Bronchial epithelial cell (primary cell): ENCODE data around the gene NDC1. TPM values are rescaled to one million over a fixed set of nuclear protein-coding genes. Genes with fewer than 3 reads are reported as not detected.

Experiments used
- DNase-seq: peaks from one replicate; pipeline ENCODE4 v3.0.0-alpha.2; 2010; ENCODE audit warnings: low read depth
- FAIRE-seq: peaks from 2 replicates; lab custom pipeline; 2011; peaks lifted over from hg19 to GRCh38; lab: Jason Lieb, UNC
- H3K27me3 ChIP-seq: 2 replicates; pipeline ENCODE4 v1.5.1; 2011; ENCODE audit warnings: low read length; ENCODE audit not compliant: control insufficient read depth, insufficient read depth
- H3K36me3 ChIP-seq: 2 replicates; pipeline ENCODE4 v1.5.1; 2011; ENCODE audit warnings: low read length; ENCODE audit not compliant: control insufficient read depth, insufficient read depth
- H3K4me3 ChIP-seq: 2 replicates; pipeline ENCODE4 v1.5.1; 2011; ENCODE audit warnings: mild to moderate bottlenecking, low read depth, low read length, control low read depth
- total RNA-seq: library from RNA; depleted of rRNA; stranded (reverse); fragments of >200 nt; gene quantifications from 2 replicates; pipeline ENCODE4 v1.2.1, GENCODE V29; 2014
- TF ChIP-seq, protein P1 (sequence below): IDR thresholded peaks from 2 replicates; pipeline ENCODE4 v1.5.1; 2011; ENCODE audit warnings: mild to moderate bottlenecking, moderate library complexity, low read length, control low read depth, inconsistent platforms; ENCODE audit not compliant: insufficient read depth, severe bottlenecking

NDC1 gene
- total RNA-seq, 1 donor from 2014 or later: 16.1 TPM

DNA sequence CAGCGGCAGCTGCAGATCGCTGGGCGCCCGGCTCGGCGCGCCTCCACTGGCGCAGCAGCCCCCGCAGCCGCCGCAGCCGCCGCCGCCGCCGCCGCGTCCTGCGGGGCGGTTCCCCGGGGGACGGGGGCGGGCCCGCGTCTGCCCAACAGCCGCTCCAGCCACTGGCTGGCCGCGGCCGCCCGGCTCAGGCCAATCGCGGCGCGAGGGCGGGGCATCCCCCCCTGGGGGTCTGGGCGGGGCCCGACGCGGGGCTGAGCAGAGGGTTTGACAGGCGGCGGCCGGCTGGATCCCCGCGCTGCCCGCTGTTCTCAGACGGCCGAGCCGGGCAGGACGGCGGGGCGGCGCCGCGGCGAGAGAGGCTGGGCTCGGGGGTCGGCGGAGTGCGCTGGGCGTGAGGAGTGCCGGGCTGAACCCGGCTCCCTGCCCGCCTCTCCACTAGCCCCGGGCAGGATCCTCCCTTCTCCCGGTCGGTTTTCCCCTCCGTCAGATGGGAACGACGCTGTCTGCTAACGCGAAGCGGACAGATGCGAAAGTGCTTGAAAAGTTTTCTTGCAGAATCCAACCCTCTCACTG is 98.9 kb downstream of the NDC1 start, which contains the start of gene GLIS1:
Gene GLIS1 (minus strand): TSS at position 56 of the 573 bp plus-strand sequence. CDS start 1,100 bp downstream, outside the sequence.
- H3K36me3 ChIP-seq: no peaks in the 10 kb centered on the region
- peaks cover 20% of the 10 kb centered on the region for H3K27me3 ChIP-seq
- peak within 1 kb of the TSS; percentile 43 for H3K4me3 ChIP-seq
- FAIRE-seq (no peak), DNase-seq (peak; percentile 50)
- TF ChIP-seq, protein P1, sequence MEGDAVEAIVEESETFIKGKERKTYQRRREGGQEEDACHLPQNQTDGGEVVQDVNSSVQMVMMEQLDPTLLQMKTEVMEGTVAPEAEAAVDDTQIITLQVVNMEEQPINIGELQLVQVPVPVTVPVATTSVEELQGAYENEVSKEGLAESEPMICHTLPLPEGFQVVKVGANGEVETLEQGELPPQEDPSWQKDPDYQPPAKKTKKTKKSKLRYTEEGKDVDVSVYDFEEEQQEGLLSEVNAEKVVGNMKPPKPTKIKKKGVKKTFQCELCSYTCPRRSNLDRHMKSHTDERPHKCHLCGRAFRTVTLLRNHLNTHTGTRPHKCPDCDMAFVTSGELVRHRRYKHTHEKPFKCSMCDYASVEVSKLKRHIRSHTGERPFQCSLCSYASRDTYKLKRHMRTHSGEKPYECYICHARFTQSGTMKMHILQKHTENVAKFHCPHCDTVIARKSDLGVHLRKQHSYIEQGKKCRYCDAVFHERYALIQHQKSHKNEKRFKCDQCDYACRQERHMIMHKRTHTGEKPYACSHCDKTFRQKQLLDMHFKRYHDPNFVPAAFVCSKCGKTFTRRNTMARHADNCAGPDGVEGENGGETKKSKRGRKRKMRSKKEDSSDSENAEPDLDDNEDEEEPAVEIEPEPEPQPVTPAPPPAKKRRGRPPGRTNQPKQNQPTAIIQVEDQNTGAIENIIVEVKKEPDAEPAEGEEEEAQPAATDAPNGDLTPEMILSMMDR: no peak

DNA sequence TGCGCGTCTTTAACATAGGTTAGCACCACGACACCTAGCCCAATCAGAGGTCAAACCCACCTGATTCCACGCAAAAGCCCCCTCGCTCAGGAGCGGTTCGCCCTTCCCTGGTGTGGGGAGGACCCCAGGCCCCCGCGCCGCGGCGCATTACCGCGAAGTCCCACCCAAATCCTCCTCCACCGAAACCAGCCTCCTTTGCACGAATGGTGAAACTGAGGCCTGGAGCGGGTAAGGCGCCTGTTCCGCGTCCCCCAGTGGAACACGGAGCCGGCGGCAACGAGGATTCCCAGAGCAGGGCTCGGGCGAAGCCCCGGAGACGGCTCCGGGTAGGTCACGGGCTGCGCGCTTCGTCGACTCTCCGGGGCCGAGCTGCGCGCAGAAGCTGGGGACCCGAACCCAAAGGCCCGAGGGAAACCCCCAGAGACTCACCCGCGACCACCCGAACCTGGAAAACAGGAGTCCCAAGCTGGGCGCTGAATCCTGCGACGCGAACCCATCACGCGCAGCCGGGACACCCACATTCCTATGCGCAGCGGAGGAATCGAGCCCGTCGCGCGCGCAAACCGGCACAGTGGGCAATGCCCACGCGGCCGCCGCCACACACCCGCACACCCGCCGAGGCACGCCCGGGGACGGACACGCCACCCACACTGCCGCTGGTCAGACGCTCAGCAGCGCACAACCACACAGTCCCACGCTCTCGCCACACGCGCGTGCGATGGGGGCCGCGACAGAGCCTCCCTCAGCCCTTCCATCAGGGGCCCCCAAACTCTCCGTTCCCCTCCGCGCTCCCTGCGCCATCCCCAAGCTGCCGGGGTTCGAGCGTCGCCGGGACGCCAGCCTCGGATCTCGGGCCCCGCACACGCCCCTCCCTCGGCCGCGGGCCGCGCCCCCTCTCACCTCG is 99.6 kb downstream of the NDC1 start:
- peaks cover 20% of the 10 kb centered on the region for H3K27me3 ChIP-seq
- DNase-seq (no peak), FAIRE-seq (no peak)
- peak overlapping the region; percentile 43 for H3K4me3 ChIP-seq
- no peaks in the 10 kb centered on the region for H3K36me3 ChIP-seq
- TF ChIP-seq, protein P1: no peak

DNA sequence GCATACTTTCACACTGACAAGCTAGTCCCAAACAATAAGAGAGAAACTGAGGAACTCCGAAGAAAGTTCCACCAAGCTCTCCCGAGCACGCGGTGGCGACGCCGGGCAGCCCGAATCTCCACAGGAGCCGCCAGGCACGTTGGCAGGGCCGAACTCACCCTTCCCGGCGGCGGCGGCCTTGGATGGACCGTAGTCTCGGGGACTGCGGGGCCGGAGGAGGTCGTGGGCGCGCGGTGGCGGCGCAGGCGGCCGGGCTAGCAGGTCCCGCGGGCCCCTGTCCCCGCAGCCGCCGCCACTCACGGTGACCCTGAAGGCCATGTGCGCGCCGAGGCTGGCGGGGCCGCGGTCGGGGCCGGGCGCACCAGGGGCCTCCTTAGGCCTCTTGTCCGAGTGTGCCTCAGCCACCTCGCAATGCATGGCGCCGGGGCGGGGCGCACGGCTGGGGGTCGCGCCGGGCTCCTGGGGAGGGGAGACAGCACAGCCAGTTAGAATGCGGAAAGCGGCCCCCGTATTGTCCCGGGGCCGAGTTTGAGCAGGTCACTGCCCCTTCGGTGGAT is 100.4 kb downstream of the NDC1 start:
- H3K27me3 ChIP-seq: peaks cover 18% of the 10 kb centered on the region
- H3K4me3 ChIP-seq: no peak overlapping the region
- no peak for DNase-seq
- TF ChIP-seq, protein P1: no peak
- no peaks in the 10 kb centered on the region for H3K36me3 ChIP-seq
- FAIRE-seq: no peak

DNA sequence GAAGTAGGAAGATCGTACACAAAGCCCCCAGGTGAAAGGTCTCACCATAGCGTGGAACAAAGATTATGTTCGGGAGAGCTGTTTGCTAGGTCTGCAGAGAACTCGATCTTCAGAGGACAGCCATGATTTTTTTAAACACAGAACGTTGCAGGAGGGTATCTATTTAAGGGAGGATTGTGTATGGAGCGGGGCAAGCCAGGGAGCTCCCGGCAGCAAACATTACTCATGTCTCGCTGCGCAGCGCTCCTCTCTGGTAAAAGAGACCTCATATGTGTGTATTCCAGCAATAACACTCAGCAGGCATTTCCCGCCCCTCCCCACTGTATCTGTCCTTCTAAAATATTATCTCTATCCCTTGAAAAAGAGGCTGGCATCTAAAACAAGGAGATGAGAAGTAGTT is 101.8 kb downstream of the NDC1 start:
- H3K4me3 ChIP-seq: no peak overlapping the region
- H3K27me3 ChIP-seq: peaks cover 18% of the 10 kb centered on the region
- TF ChIP-seq, protein P1: no peak
- FAIRE-seq (peak; percentile 23), DNase-seq (no peak)
- no peaks in the 10 kb centered on the region for H3K36me3 ChIP-seq

DNA sequence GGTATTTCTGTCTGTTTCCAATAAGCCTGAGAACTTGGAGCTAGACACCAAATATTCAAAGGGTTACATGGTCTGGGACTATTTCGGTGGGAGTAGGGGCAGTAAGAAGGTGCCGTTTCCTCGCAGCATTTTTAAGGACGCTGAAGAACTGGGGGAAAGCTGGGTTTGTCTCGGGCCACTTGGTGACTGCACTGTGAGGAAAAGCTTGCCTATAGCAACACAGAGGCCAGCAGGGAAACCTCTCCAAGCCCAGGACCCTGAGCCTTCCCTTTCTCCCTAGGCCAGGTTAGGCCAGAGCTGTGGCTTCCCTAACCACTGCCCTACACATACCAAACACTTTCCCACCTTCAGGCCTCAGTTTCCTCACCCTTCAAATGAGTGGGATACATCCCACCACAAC is 102.4 kb downstream of the NDC1 start:
- TF ChIP-seq, protein P1: no peak
- no peak for DNase-seq
- Histone ChIP-seq H3K4me3 (no peak overlapping the region), H3K27me3 (peaks cover 18% of the 10 kb centered on the region), H3K36me3 (no peaks in the 10 kb centered on the region)
- no peak for FAIRE-seq
